GM23248 (cell line): ENCODE results near the gene RHEB.

Experiments used
- EZH2 ChIP-seq: fragments of 200-600 bp; sonication (generic); IDR thresholded peaks from 2 replicates; pipeline ENCODE4 v1.6.1; 2018; ENCODE audit warnings: antibody characterized with exemption, mild to moderate bottlenecking; ENCODE audit not compliant: insufficient read depth, poor library complexity, severe bottlenecking
- EZH2phosphoT487 ChIP-seq: fragments of 200-600 bp; sonication (generic); IDR thresholded peaks from 2 replicates; pipeline ENCODE4 v1.6.1; 2018; ENCODE audit warnings: antibody characterized with exemption, moderate library complexity, mild to moderate bottlenecking, low read depth; ENCODE audit not compliant: insufficient read depth

DNA sequence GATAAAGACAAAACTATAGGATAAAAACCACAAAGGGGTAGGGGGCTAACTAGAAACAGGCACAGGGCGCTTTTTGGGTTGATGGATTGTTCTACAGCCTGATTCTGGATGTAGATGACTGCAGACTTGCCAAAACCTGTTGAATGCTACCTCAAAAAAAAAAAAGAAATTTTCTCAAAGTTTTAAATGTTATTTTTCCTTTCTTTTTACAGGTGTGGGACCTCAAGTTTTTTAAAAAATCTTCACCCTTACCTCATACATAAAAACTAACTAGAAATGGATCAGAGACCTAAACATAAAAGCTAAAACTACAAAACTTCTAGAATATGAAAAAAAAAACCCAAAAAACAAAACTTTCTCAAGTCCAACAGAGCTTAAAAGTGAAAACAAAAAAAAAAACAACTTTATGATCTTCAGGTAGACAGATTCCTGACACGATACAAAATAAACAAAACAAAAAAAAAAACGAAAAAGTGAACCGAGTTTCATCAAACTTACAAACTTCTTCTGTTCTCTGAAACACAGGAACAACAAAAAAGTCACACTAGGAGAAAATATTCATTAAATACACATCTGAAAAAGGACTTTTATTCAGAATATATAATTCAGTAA, 14.9 kb downstream of the RHEB start:
- no peak for TF ChIP-seq EZH2
- no peak for TF ChIP-seq EZH2phosphoT487
